CD4-positive, alpha-beta T cell treated with Interleukin-21 for 1 hour (primary cell): ENCODE results near the gene SPAG9.
"Not testable (repeated sequence)": the region's sequence is repeated elsewhere in the genome, so short reads cannot be mapped to it uniquely, and the experiment has no call there.

Experiments
- DNase-seq: peaks from one replicate; pipeline ENCODE4 v3.0.0-alpha.2; 2020

The SPAG9 gene

DNA sequence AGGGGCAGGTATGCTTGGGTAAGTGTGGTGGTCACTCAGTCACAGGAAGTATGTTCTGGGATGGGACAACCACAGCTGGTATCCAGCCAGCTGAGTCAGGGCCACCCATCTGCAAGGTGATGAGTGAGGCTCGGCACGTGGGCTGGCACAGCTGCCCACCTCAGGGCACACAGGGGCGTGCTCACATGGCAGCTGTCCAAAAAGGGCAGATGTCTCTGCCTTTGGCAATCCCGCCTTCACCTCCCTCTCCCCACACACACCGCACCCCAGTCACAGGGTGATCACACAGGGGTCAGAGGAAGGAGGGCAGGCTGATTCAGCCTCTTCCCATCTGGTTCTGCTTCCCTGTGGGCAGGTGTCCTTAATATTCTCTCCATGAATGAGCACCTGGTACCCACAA is 168.7 kb downstream of the SPAG9 start:
- DNase-seq: no peak

- DNase-seq: peak; percentile 68
Observed at GRCh38 chr17:50949989-50950877, 170.4 kb downstream of the SPAG9 start.

DNA sequence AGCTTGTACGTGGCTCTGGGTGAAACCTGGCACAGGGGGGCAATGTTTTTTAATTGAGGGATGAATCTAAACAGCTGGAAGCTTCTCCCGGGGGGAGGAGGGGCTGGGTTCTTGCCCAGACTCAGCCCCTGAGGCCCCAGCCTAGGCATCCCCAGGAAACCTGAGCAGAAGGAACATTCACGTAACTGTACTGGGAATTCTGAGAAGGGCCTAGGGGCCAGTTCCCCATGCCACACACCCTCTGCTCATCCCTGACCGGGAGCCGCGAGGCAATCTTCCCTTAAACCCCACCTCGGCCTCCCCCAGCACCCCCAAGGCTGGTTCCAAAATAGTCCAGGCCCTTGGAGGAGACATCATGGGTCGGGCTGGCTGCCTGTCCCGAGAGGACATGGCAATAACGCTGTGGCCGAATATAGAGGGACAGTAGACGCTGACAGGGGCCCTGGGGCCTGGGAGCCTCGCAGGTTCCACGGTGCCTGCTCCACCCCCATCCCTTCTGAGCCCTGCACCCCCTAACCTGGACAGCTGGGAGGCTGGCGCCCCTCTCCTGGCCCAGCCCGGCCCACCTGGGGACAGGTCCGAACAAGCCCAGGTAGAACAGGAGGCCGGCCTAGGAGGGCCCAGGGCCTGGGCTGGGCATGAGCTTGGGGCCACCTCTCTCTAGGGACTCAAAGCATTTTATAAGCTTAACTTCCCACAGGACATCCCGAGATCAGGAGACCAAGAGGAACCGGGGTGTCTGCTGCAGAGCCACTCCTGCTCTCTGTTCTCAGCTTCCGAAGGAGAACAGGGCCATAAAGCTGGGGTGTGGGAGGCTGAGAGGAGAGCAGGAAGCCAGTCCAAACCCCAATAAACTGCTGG is 171.3 kb downstream of the SPAG9 start:
- no peak for DNase-seq

DNA sequence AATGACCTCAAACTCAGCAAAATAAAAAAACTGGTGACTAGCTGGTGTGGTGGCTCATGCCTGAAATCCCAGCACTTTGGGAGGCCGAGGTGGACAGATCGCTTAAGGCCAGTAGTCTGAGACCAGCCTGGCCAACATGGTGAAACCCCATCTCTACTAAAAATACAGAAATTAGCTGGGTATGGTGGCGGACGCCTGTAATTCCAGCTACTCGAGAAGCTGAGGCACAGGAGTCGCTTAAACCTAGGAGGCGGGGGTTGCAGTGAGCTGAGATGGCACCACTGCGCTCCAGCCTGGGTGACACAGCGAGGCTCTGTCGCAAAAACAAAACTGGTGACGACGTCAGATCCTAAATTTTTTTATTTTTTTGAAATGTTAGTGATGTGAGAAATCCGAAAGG is 172.0 kb downstream of the SPAG9 start:
- DNase-seq: no peak

DNA sequence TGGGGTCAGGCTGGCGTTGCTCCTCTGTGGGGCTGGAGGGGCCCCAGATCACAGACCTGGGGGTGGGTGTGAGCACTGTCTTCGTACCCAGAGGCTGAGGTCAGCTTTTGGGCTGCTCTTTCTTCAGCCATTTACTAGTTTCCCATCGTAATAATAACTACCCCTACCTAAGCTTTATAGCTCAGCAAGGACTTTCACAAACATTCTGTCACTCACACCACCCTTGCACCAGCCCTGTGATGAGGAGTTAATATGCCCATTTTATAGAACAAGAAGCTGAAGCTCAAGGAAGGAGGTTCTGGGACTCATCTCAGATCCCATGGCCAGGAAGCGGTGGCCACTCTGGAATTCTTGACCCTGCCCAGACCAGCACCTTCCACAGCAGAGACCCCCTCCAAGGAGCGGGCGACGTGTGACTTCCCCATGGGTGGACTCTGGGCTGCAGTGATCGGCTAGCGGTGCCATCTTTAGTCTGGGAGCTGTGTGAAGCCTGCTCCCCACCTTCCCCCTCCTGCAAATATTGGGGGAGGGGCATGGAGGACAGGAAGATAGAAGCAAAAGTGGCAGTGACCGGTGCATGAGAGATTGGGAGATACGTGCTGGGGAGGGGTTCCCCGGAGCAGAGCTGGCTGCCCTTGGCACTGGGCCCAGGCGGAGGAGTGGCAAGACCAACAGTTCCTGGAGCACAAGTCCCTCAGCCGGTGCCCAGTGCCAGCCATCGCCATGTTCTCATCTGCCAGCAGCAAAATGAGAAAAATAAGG is 172.7 kb downstream of the SPAG9 start:
- DNase-seq: no peak

- DNase-seq: no peak
Observed at GRCh38 chr17:50946891-50947781, 173.5 kb downstream of the SPAG9 start.

GRCh38 chr17:50946223-50946890 is 174.3 kb downstream of the SPAG9 start:
- no peak for DNase-seq

GRCh38 chr17:50945779-50946222 is 174.9 kb downstream of the SPAG9 start:
- DNase-seq: no peak

GRCh38 chr17:50944902-50945720 is 175.6 kb downstream of the SPAG9 start:
- DNase-seq: no peak

DNA sequence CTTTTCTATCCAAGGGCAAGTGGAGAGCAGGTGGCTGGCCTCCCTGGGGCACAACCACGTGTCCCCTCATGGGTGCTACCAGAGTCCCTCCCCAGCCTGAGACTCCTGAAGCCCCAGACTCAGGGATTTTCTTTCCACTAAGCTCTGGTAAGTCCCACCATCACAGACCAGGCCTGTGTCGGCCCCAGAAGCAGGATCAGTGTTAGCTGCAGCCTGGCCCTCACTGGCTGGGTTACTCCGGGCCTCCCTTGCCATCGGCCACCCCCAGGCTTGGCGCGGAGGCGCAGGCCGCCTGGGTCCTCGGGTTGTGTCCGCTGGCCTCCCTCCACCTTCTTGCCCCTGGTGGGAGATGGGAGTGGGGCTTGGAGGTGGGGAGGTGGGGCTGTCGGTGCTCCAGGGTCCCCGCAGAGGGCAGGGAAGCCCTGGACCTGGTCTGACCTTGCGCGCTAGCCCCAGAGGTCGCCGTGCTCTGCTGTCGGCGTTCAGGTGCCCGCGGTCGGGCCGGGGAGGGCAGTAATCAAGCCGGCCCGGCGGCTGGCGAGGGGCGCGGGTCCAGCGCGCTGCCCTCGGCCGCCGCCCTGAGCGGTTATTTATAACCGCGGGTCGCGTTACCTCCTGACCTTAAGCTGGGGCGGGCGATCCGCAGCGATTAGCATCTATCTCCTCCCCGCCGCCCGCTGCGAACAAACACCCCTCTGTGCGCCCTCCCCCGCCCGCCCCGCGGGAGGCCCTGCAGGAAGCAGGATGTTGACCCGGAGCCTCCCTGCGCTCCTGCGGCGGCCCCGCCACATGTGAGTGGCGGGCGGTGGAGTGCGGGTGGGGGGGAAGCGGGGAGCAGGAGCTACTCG is 176.4 kb downstream of the SPAG9 start:
- peak; percentile 81 for DNase-seq

- no peak for DNase-seq
Observed at GRCh38 chr17:50943575-50943933, 177.1 kb downstream of the SPAG9 start.

DNA sequence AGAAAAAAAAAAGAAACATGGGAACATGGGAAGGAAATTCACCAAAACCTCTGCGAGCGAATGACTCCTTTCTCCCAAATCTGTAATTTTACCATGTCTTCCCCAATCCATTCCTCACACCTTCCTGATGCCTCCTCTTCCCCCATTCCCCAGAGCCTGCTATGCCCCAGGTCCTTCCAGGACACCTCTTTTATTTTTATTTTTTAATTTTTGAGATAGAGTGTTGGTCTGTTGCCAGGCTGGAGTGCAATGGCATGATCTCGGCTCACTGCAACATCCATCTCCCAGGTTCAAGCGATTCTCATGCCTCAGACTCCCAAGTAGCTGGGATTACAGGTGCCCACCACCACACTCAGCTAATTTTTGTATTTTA is 179.0 kb downstream of the SPAG9 start:
- DNase-seq: not testable (repeated sequence)

- DNase-seq: no peak
Observed at GRCh38 chr17:50939795-50940684, 180.6 kb downstream of the SPAG9 start.

DNA sequence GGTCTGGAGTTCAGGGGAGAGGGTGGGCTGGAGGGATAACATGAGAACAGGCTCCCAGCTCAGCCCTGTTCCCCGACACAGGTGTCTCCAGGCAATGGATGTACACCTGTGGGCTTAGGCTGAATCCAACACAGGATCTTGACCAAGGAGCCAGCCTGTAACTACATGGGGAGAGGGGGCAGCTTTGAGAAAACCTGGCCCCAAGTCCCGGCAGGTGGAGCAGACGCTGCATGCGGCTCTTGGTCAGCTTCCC is 181.2 kb downstream of the SPAG9 start:
- DNase-seq: no peak

GRCh38 chr17:50938821-50939541 is 181.7 kb downstream of the SPAG9 start:
- no peak for DNase-seq

- no peak for DNase-seq
Observed at GRCh38 chr17:50935996-50936266, 184.7 kb downstream of the SPAG9 start.

DNA sequence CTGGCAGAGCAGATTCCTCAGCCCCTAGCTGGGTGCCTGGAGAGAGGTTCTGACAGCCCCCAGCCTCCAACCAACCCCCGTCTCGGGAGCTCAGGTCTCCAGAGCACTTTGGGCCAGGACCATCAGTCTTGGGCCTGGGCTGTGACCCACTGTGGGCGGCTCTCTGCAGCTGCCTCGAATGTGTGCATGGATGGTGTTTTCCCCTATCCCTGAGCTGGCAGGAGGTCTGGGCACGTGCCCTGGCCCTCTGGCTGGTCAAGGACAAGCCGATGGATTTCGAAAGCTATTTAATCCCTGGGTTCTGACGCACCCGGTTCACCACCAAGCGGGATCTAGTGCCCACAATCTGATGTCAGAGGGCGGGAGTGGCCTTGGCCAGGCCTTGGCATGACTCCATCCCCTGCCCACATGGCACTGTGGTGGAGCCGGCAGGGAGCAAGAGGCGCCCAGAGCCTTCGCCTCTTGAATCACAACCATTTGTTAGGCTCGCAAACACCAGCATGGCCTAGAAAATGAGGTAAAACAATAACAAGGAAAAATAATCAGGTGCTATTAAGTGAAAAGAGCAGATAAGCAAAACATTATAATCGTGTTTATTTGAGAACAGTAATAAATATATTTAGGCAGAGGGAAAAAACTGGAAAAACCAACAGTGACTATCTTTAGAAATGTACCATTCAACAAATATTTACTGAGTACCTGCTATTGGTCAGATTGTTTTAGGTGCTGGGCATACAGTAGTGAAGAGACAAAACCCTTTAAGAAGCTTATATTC is 185.3 kb downstream of the SPAG9 start:
- no peak for DNase-seq
